D721Med (cell line): ENCODE results near the gene HCRTR2.
"Not testable (repeated sequence)": the region's sequence is repeated elsewhere in the genome, so short reads cannot be mapped to it uniquely, and the experiment has no call there.

Source experiments
- DNase-seq: peaks from one replicate; pipeline ENCODE4 v3.0.0; 2011; ENCODE audit warnings: low spot score; ENCODE audit not compliant: insufficient read length
- FAIRE-seq: peaks from 2 replicates; lab custom pipeline; 2011; peaks lifted over from hg19 to GRCh38; lab: Jason Lieb, UNC
- CTCF ChIP-seq: IDR thresholded peaks from 2 replicates; pipeline ENCODE4 v1.5.1; 2012; ENCODE audit warnings: mild to moderate bottlenecking, control low read depth; ENCODE audit not compliant: insufficient read depth; ENCODE audit errors: missing control alignments

Gene HCRTR2

GRCh38 chr6:55286824-55287223, 112.5 kb downstream of the HCRTR2 start:
- FAIRE-seq (no peak), DNase-seq (no peak)
- no peak for TF ChIP-seq CTCF

- DNase-seq (no peak), FAIRE-seq (no peak)
- no peak for TF ChIP-seq CTCF
Measured at GRCh38 chr6:55290736-55291135, 116.4 kb downstream of the HCRTR2 start.

GRCh38 chr6:55293116-55293515, 118.8 kb downstream of the HCRTR2 start:
- no peak for DNase-seq
- TF ChIP-seq CTCF = peak; percentile 8
- FAIRE-seq = no peak

GRCh38 chr6:55297214-55297613, 122.9 kb downstream of the HCRTR2 start:
- not testable (repeated sequence) for FAIRE-seq, DNase-seq

- FAIRE-seq (no peak), DNase-seq (no peak)
- TF ChIP-seq CTCF = no peak
Measured at GRCh38 chr6:55299286-55299985, 125.1 kb downstream of the HCRTR2 start.

GRCh38 chr6:55304747-55305146, 130.4 kb downstream of the HCRTR2 start:
- no peak for TF ChIP-seq CTCF
- DNase-seq (no peak), FAIRE-seq (no peak)

- no peak for TF ChIP-seq CTCF
Measured at GRCh38 chr6:55319961-55320695, 145.8 kb downstream of the HCRTR2 start.

More at GRCh38 chr6:55319961-55320695, 145.8 kb downstream of the HCRTR2 start:
- DNase-seq = no peak
- FAIRE-seq = no peak
